ENCODE results near the gene SLC66A2. TPM values are rescaled to one million over a fixed set of nuclear protein-coding genes. Genes with fewer than 3 reads are reported as not detected.

The SLC66A2 gene
- total and polyA plus RNA-seq, 2 of the 13 experiments (the other 11 are each of a cell fraction or from before 2014, with no cell fraction given): 33.5 to 41.9 TPM

- TF ChIP-seq EP300 (IDR thresholded peaks at IDR 0.05; ENCODE audit: low read depth in 2 of 2, low read length in 2 of 2) (peak; percentile 4 to 38; a peak in 1 of 4 replicates), EP300 (CRISPR knock-in tag; IDR thresholded peaks at IDR 0.05; ENCODE audit: borderline replicate concordance) (no peak), ZBTB7A (CRISPR knock-in tag; IDR thresholded peaks at IDR 0.05) (no peak), RXRA (CRISPR knock-in tag; IDR thresholded peaks at IDR 0.05) (peak; percentile 54; the same call in 1 of the 2 replicates), ZNF543 (CRISPR knock-in tag; IDR thresholded peaks at IDR 0.05) (no peak), FOXA3 (CRISPR knock-in tag; IDR thresholded peaks at IDR 0.05) (peak; percentile 39; the same call in 1 of the 2 replicates), PREB (CRISPR knock-in tag; IDR thresholded peaks at IDR 0.05) (no peak), HOMEZ (CRISPR knock-in tag; IDR thresholded peaks at IDR 0.05; ENCODE audit: low read depth) (peak; percentile 22; the same call in 1 of the 2 replicates), KDM4B (CRISPR knock-in tag; IDR thresholded peaks at IDR 0.05) (no peak), RAD21 (CRISPR knock-in tag; IDR thresholded peaks at IDR 0.05) (no peak), ZBTB20 (CRISPR knock-in tag; IDR thresholded peaks at IDR 0.05; ENCODE audit: borderline replicate concordance, low read depth) (peak; percentile 66; the same call in 1 of the 2 replicates), SALL1 (CRISPR knock-in tag; IDR thresholded peaks at IDR 0.05) (peak; percentile 84), HOXA3 (CRISPR knock-in tag; IDR thresholded peaks at IDR 0.05) (peak; percentile 80), ATF7-NPFF (CRISPR knock-in tag; IDR thresholded peaks at IDR 0.05; ENCODE audit: low read depth) (no peak), HOXD1 (CRISPR knock-in tag; IDR thresholded peaks at IDR 0.05) (no peak), KAT7 (CRISPR knock-in tag; IDR thresholded peaks at IDR 0.05; ENCODE audit: borderline replicate concordance) (peak; percentile 63; the same call in 1 of the 2 replicates), GABPA (IDR thresholded peaks at IDR 0.05; ENCODE audit: low read depth, low read length) (no peak), GABPA (CRISPR knock-in tag; IDR thresholded peaks at IDR 0.05; ENCODE audit: low read depth) (no peak), ZNF792 (CRISPR knock-in tag; IDR thresholded peaks at IDR 0.05) (no peak), HHEX (CRISPR knock-in tag; IDR thresholded peaks at IDR 0.05) (no peak), POGZ (CRISPR knock-in tag; IDR thresholded peaks at IDR 0.05) (no peak), ZNF3 (CRISPR knock-in tag; IDR thresholded peaks at IDR 0.05) (no peak), AKAP8 (CRISPR knock-in tag; IDR thresholded peaks at IDR 0.05) (no peak), SKI (IDR thresholded peaks at IDR 0.05; ENCODE audit: partially characterized antibody) (no peak), ZNF143 (CRISPR knock-in tag; IDR thresholded peaks at IDR 0.05) (no peak), ZNF44 (CRISPR knock-in tag; IDR thresholded peaks at IDR 0.05) (no peak)
- TF ChIP-seq, protein P1, sequence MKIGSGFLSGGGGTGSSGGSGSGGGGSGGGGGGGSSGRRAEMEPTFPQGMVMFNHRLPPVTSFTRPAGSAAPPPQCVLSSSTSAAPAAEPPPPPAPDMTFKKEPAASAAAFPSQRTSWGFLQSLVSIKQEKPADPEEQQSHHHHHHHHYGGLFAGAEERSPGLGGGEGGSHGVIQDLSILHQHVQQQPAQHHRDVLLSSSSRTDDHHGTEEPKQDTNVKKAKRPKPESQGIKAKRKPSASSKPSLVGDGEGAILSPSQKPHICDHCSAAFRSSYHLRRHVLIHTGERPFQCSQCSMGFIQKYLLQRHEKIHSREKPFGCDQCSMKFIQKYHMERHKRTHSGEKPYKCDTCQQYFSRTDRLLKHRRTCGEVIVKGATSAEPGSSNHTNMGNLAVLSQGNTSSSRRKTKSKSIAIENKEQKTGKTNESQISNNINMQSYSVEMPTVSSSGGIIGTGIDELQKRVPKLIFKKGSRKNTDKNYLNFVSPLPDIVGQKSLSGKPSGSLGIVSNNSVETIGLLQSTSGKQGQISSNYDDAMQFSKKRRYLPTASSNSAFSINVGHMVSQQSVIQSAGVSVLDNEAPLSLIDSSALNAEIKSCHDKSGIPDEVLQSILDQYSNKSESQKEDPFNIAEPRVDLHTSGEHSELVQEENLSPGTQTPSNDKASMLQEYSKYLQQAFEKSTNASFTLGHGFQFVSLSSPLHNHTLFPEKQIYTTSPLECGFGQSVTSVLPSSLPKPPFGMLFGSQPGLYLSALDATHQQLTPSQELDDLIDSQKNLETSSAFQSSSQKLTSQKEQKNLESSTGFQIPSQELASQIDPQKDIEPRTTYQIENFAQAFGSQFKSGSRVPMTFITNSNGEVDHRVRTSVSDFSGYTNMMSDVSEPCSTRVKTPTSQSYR (CRISPR knock-in tag; IDR thresholded peaks at IDR 0.05; ENCODE audit: borderline replicate concordance): no peak
- TF ChIP-seq, protein P2, sequence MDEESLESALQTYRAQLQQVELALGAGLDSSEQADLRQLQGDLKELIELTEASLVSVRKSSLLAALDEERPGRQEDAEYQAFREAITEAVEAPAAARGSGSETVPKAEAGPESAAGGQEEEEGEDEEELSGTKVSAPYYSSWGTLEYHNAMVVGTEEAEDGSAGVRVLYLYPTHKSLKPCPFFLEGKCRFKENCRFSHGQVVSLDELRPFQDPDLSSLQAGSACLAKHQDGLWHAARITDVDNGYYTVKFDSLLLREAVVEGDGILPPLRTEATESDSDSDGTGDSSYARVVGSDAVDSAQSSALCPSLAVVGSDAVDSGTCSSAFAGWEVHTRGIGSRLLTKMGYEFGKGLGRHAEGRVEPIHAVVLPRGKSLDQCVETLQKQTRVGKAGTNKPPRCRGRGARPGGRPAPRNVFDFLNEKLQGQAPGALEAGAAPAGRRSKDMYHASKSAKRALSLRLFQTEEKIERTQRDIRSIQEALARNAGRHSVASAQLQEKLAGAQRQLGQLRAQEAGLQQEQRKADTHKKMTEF (CRISPR knock-in tag; IDR thresholded peaks at IDR 0.05): no peak; the same call in 1 of the 2 replicates
Observed at GRCh38 chr18:79985172-79985571, 33.7 kb upstream of the SLC66A2 start (continued).
